A549 (cell line): ENCODE results near the gene DMRT1. TPM values are rescaled to one million over a fixed set of nuclear protein-coding genes. Genes with fewer than 3 reads are reported as not detected.
A peak's percentile ranks its signal among the peaks of the same experiment; 100 is the strongest.

Source experiments
- ATAC-seq, 2 experiments: fragments of 200-7000 bp in 1 of 2; fragments of >200 bp in 1 of 2; cut with Nextera tagmentation in 1 of 2; cut with Tn5 transposase in 1 of 2; 3 replicates each; pipeline versions ENCODE4 v1.8.0 to v1.9.1; 2018 to 2020; ENCODE audit warnings: mild to moderate bottlenecking in 1 of 2, moderate library complexity in 1 of 2
- CTCF ChIA-PET: fragments of 300-600 bp; sonication (Branson Sonifier 250); formaldehyde crosslinking; extraction: SDS; loops from one replicate; lab custom pipeline; 2021; ENCODE audit warnings: antibody characterized with exemption, inconsistent platforms; lab: Yijun Ruan, JAX
- POLR2A ChIA-PET: fragments of 350-600 bp; formaldehyde crosslinking; extraction: SDS; loops from one replicate; lab custom pipeline; 2021; ENCODE audit warnings: antibody characterized with exemption, inconsistent platforms; lab: Yijun Ruan, JAX
- DNase-seq, 2 experiments: peaks; one replicate each; pipeline versions ENCODE4 v3.0.0 to v3.0.0-alpha.2; 2011 to 2016; ENCODE audit warnings: low read depth in 1 of 2, low spot score in 1 of 2
- FAIRE-seq: peaks from 2 replicates; lab custom pipeline; 2011; peaks lifted over from hg19 to GRCh38; lab: Jason Lieb, UNC
- H3K27ac ChIP-seq, 2 experiments: fragments of >200 bp; sonication (Bioruptor Twin); formaldehyde crosslinking; 3 replicates each; pipeline ENCODE4 v1.5.1; 2016 to 2017
- H3K4me1 ChIP-seq: fragments of >200 bp; sonication (Bioruptor Twin); formaldehyde crosslinking; 3 replicates; pipeline ENCODE4 v1.6.1; 2016
- H3K4me2 ChIP-seq: fragments of >200 bp; sonication (Bioruptor Twin); formaldehyde crosslinking; 3 replicates; pipeline ENCODE4 v1.6.1; 2016
- H3K4me3 ChIP-seq: fragments of >200 bp; sonication (Bioruptor Twin); formaldehyde crosslinking; 3 replicates; pipeline ENCODE4 v1.5.1; 2016
- H3K9me3 ChIP-seq: fragments of >200 bp; sonication (Bioruptor Twin); formaldehyde crosslinking; 3 replicates; pipeline ENCODE4 v1.6.1; 2016
- CHD4 ChIP-seq: fragments of 200-600 bp; sonication (generic); IDR thresholded peaks from 2 replicates; pipeline ENCODE4 v1.6.1; 2016; ENCODE audit warnings: antibody characterized with exemption, mild to moderate bottlenecking, borderline replicate concordance
- EHF ChIP-seq: fragments of 250-450 bp; sonication (Bioruptor Pico); IDR thresholded peaks from 2 replicates; pipeline ENCODE4 v1.5.0; 2020; ENCODE audit warnings: mild to moderate bottlenecking
- EP300 ChIP-seq, 2 experiments: fragments of >200 bp; sonication (Bioruptor Twin); formaldehyde crosslinking; IDR thresholded peaks; 2 replicates in 1 of 2; 3 replicates in 1 of 2; pipeline ENCODE4 v1.6.1; 2016 to 2017
- ESRRA ChIP-seq: fragments of 150-350 bp; IDR thresholded peaks from 2 replicates; pipeline ENCODE4 v1.6.1; 2014; ENCODE audit warnings: mild to moderate bottlenecking, low read length, borderline replicate concordance
- GATA3 ChIP-seq: IDR thresholded peaks from 2 replicates; pipeline ENCODE4 v1.6.1; 2012; ENCODE audit warnings: borderline replicate concordance
- HDAC2 ChIP-seq: fragments of 200-600 bp; sonication (generic); IDR thresholded peaks from 2 replicates; pipeline ENCODE4 v1.6.1; 2016
- HOXB5 ChIP-seq: fragments of 250-450 bp; sonication (Bioruptor Pico); IDR thresholded peaks from 2 replicates; pipeline ENCODE4 v1.5.0; 2020; ENCODE audit warnings: mild to moderate bottlenecking, moderate library complexity
- KDM1A ChIP-seq: fragments of 200-600 bp; sonication (generic); IDR thresholded peaks from 2 replicates; pipeline ENCODE4 v1.6.1; 2016; ENCODE audit warnings: low read depth, mild to moderate bottlenecking
- MAFK ChIP-seq: fragments of 450-650 bp; IDR thresholded peaks from 2 replicates; pipeline ENCODE4 v1.6.1; 2014; ENCODE audit not compliant: partially characterized antibody
- MAZ ChIP-seq: fragments of 150-350 bp; IDR thresholded peaks from 2 replicates; pipeline ENCODE4 v1.6.1; 2014; ENCODE audit warnings: antibody characterized with exemption, low read depth, low read length, borderline replicate concordance
- NFE2L2 ChIP-seq: fragments of 150-350 bp; conservative IDR thresholded peaks from 2 replicates; pipeline ENCODE4 v1.6.1; 2014; ENCODE audit warnings: low read length
- POLR2A ChIP-seq: IDR thresholded peaks from 2 replicates; pipeline ENCODE4 v1.6.1; 2012; ENCODE audit warnings: mild to moderate bottlenecking, low read length
- POLR2AphosphoS2 ChIP-seq: conservative IDR thresholded peaks from 2 replicates; pipeline ENCODE4 v1.6.1; 2012; ENCODE audit warnings: low read length, improper control_type of control experiment, inconsistent platforms
- RAD21 ChIP-seq, 2 experiments: fragments of >200 bp in 1 of 2; sonication (Bioruptor Twin) in 1 of 2; formaldehyde crosslinking in 1 of 2; IDR thresholded peaks in 1 of 2; conservative IDR thresholded peaks in 1 of 2; 2 replicates in 1 of 2; 3 replicates in 1 of 2; pipeline ENCODE4 v1.6.1; 2012 to 2018; ENCODE audit warnings: inconsistent platforms in 1 of 2
- RCOR1 ChIP-seq: fragments of 150-350 bp; IDR thresholded peaks from 2 replicates; pipeline ENCODE4 v1.6.1; 2014; ENCODE audit warnings: antibody characterized with exemption, low read length, low read depth
- SMC3 ChIP-seq: fragments of >200 bp; sonication (Bioruptor Twin); formaldehyde crosslinking; IDR thresholded peaks from 3 replicates; pipeline ENCODE4 v1.6.1; 2018; ENCODE audit warnings: inconsistent platforms
- TFCP2L1 ChIP-seq: fragments of 250-450 bp; sonication (Bioruptor Pico); IDR thresholded peaks from 2 replicates; pipeline ENCODE4 v1.5.0; 2021; ENCODE audit warnings: mild to moderate bottlenecking
- TP53 ChIP-seq: fragments of 250-450 bp; sonication (Bioruptor Pico); IDR thresholded peaks from 2 replicates; pipeline ENCODE4 v1.5.0; 2021; ENCODE audit warnings: mild to moderate bottlenecking, moderate library complexity
- ZFP36 ChIP-seq: fragments of 450-650 bp; IDR thresholded peaks from 2 replicates; pipeline ENCODE4 v1.6.1; 2014; ENCODE audit warnings: borderline replicate concordance; ENCODE audit not compliant: partially characterized antibody
- ZNF302 ChIP-seq: fragments of 250-450 bp; sonication (Bioruptor Pico); IDR thresholded peaks from 2 replicates; pipeline ENCODE4 v1.9.0; 2021; ENCODE audit warnings: inconsistent platforms, mild to moderate bottlenecking, moderate library complexity
- WGBS: methylation state at CpG from one replicate; pipeline ENCODE4 v1.1.6; 2017; ENCODE audit errors: missing lambda C conversion rate; 5-methylcytosine and 5-hydroxymethylcytosine counted together
- polyA plus RNA-seq, 4 experiments: library from polyadenylated mRNA; depleted of rRNA in 3 of 4; stranded (reverse); fragments of >200 nt; fragmentation: RNase III in 1 of 4; extraction: RNeasy Plus Mini Kit Qiagen cat#74134 plus additional on column Dnase treatment in 1 of 4; gene quantifications; 2 replicates in 3 of 4; 3 replicates in 1 of 4; pipeline ENCODE4 v1.2.3, GENCODE V29; 2011 to 2017
- TF ChIP-seq, protein P1 (sequence below): fragments of 250-450 bp; sonication (Bioruptor Pico); IDR thresholded peaks from 2 replicates; pipeline ENCODE4 v1.5.0; 2020; ENCODE audit warnings: low read depth, mild to moderate bottlenecking, moderate library complexity
- TF ChIP-seq, protein P2 (sequence below): fragments of >200 bp; sonication (Bioruptor Twin); formaldehyde crosslinking; IDR thresholded peaks from 3 replicates; pipeline ENCODE4 v1.5.1; 2016
- TF ChIP-seq, protein P3 (sequence below): fragments of >200 bp; sonication (Bioruptor Twin); formaldehyde crosslinking; IDR thresholded peaks from 2 replicates; pipeline ENCODE4 v1.6.1; 2016
- TF ChIP-seq, protein P4 (sequence below): IDR thresholded peaks from 2 replicates; pipeline ENCODE4 v1.6.1; 2012; ENCODE audit warnings: low read depth, borderline replicate concordance

The DMRT1 gene
- polyA plus RNA-seq, 2 of the 4 experiments (the other 2 are of a cell fraction) = not detected

DNA sequence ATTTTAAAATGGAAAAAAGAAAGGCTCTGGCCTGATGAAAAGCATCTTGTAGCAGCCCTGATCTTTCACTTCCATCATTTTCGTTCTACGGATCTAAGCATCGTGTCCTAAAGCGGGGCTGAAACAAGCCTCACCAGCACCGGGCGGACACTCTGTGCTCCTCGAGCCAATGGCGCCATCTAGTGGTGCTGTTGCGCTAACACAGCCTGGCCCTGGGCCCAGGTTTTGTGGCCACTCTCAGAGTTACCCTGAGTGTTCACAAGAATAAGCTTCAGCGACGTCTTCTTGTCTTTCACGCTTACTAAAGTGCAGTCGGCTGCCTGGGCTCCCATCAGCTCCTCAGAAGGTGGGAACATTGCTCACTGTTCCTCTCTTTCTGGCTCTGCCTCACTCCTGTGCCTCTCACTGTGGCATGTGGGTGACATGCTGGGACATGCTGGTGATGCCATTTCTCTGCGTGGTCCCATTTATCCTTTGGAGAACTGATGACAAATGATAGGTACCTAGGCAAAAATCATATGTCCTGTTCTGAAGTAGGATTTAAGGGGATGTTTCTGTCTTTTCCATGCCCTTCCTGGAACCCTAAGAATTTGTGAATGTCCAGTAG, 167.7 kb downstream of the DMRT1 start:
- no peak overlapping the region for H3K4me3 ChIP-seq
- peak; percentile 59 to 76 for DNase-seq
- peak; percentile 93 to 99 for ATAC-seq
- CTCF ChIA-PET = interaction anchor here (0.5 to 3.8 kb wide), 52 partner anchors 9 to 1090 kb away, joined by 3 to 64 read pairs (median 4); partner anchors contain the start of genes DMRT3 and DOCK8
- TF ChIP-seq POLR2AphosphoS2 = no peak
- no peak for TF ChIP-seq KDM1A
- no peak for TF ChIP-seq TP53
- TF ChIP-seq NFE2L2 = no peak
- TF ChIP-seq EHF (CRISPR knock-in tag) = no peak
- TF ChIP-seq, protein P1, sequence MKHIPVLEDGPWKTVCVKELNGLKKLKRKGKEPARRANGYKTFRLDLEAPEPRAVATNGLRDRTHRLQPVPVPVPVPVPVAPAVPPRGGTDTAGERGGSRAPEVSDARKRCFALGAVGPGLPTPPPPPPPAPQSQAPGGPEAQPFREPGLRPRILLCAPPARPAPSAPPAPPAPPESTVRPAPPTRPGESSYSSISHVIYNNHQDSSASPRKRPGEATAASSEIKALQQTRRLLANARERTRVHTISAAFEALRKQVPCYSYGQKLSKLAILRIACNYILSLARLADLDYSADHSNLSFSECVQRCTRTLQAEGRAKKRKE (CRISPR knock-in tag) = no peak
- peak; percentile 69 for TF ChIP-seq SMC3
- TF ChIP-seq RAD21 (conservative IDR thresholded peaks at IDR 0.05 in 1 of 2, IDR thresholded peaks at IDR 0.05 in 1 of 2) = peak; percentile 89 to 93
- TF ChIP-seq, protein P2, sequence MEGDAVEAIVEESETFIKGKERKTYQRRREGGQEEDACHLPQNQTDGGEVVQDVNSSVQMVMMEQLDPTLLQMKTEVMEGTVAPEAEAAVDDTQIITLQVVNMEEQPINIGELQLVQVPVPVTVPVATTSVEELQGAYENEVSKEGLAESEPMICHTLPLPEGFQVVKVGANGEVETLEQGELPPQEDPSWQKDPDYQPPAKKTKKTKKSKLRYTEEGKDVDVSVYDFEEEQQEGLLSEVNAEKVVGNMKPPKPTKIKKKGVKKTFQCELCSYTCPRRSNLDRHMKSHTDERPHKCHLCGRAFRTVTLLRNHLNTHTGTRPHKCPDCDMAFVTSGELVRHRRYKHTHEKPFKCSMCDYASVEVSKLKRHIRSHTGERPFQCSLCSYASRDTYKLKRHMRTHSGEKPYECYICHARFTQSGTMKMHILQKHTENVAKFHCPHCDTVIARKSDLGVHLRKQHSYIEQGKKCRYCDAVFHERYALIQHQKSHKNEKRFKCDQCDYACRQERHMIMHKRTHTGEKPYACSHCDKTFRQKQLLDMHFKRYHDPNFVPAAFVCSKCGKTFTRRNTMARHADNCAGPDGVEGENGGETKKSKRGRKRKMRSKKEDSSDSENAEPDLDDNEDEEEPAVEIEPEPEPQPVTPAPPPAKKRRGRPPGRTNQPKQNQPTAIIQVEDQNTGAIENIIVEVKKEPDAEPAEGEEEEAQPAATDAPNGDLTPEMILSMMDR = peak; percentile 81
- POLR2A ChIA-PET = no interaction called here
- no peaks in the 10 kb centered on the region for H3K9me3 ChIP-seq
- H3K4me2 ChIP-seq = peak overlapping the region; percentile 42; the same call in 2 of the 3 replicates
- H3K27ac ChIP-seq = 0 out of 6 replicates have a peak overlapping the region, but pooled peaks of 1 of the 2 experiments have one; percentile 30
- WGBS = 3% methylated on average over 14 of the region's 14 CpGs
- FAIRE-seq = no peak
- H3K4me1 ChIP-seq = 0 out of 3 replicates have a peak, but pooled peaks cover 3% of the 10 kb centered on the region

DNA sequence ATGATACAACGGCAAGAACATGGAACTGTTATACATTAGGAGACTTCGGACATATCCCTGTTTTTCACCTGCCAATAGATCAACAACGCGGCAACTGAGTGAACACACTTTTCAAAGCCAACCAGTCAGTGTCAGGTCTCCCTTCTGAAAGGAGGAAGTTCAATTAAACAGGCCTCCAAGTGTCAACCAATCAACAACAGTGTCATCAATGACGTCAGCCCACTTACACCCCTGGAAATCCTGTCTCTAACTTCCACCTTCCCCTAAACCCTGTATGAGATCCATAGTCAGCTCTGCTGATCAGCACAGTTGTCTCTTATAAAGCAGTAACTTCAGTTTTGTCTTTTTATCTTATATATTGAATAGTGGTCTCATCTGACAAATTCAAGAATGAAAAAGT, 171.5 kb downstream of the DMRT1 start:
- Histone ChIP-seq H3K4me2 (no peak overlapping the region), H3K4me3 (no peak overlapping the region), H3K27ac (no peak overlapping the region), H3K4me1 (0 out of 3 replicates have a peak, but pooled peaks cover 3% of the 10 kb centered on the region), H3K9me3 (no peaks in the 10 kb centered on the region)
- FAIRE-seq = no peak
- ChIA-PET POLR2A (no interaction called here), CTCF (interaction anchor here (1.2 kb wide), 1 partner anchor 10 kb away, joined by 4 read pairs; no protein-coding TSS in a partner anchor)
- ATAC-seq = no peak
- TF ChIP-seq CHD4 = no peak
- TF ChIP-seq HDAC2 = no peak
- TF ChIP-seq SMC3 = no peak
- TF ChIP-seq ZNF302 (CRISPR knock-in tag) = no peak
- TF ChIP-seq KDM1A = no peak
- no peak for TF ChIP-seq GATA3
- DNase-seq = no peak
- WGBS = 46% methylated on average over 5 of the region's 5 CpGs

DNA sequence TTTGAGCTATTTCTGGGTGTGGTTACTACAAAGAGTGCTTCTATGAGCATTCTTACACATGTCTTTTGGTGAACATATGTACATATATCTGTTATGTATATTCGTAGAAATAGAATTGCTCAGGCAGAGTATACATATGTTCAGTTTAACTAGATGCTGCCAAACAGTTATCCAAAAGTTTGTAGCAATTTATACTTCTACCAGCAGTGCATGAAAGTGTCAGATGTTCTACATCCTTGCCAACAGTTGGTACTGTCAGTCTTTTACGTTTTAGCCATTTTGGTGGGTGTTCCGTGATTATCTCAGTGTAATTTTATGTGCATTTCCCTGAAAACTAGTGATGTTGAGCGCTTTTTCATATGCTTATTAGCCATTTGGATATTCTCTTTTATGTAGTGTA, 172.7 kb downstream of the DMRT1 start:
- FAIRE-seq = no peak
- WGBS = 17% methylated on average over 4 of the region's 4 CpGs
- Histone ChIP-seq H3K9me3 (no peaks in the 10 kb centered on the region), H3K4me3 (no peak overlapping the region), H3K4me1 (no peaks in the 10 kb centered on the region), H3K27ac (no peak overlapping the region), H3K4me2 (no peak overlapping the region)
- ChIA-PET CTCF (no interaction called here), POLR2A (no interaction called here)
- TF ChIP-seq ZFP36 (no peak), MAFK (no peak), NFE2L2 (no peak), MAZ (no peak), TFCP2L1 (CRISPR knock-in tag) (no peak), RCOR1 (no peak), HDAC2 (no peak), HOXB5 (CRISPR knock-in tag) (no peak), EP300 (IDR thresholded peaks at IDR 0.05) (no peak), KDM1A (no peak), POLR2A (no peak), ESRRA (no peak)
- TF ChIP-seq, protein P3, sequence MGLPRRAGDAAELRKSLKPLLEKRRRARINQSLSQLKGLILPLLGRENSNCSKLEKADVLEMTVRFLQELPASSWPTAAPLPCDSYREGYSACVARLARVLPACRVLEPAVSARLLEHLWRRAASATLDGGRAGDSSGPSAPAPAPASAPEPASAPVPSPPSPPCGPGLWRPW = no peak
- TF ChIP-seq, protein P4, sequence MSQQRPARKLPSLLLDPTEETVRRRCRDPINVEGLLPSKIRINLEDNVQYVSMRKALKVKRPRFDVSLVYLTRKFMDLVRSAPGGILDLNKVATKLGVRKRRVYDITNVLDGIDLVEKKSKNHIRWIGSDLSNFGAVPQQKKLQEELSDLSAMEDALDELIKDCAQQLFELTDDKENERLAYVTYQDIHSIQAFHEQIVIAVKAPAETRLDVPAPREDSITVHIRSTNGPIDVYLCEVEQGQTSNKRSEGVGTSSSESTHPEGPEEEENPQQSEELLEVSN = no peak
- no peak for DNase-seq
- no peak for ATAC-seq
